Activated CD4-positive, CD25-positive, alpha-beta regulatory T cell treated with anti-CD3 and anti-CD28 coated beads, Interleukin-2, amount 50 U/mL, for 24 hours (primary cell): ENCODE data around the gene BTAF1.
"Not testable (repeated sequence)": the region's sequence is repeated elsewhere in the genome, so short reads cannot be mapped to it uniquely, and the experiment has no call there.

Experiments
- ATAC-seq, 2 donors: fragments of 150-1000 bp; cut with Tn5 transposase; one replicate each; pipeline ENCODE4 v1.10.0; 2021; ENCODE audit warnings: mild to moderate bottlenecking in 1 of 2, moderate library complexity in 1 of 2

Gene BTAF1

GRCh38 chr10:91923371-91924211, at the start of gene BTAF1:
BTAF1 (plus strand) TSS chr10:91923770; CDS start chr10:91924077, 307 bp downstream.
- ATAC-seq: peak; percentile 97 to 98

GRCh38 chr10:91875156-91875555, 48.4 kb upstream of the BTAF1 start:
- ATAC-seq: no peak

- ATAC-seq: peak in 1 of 2 donors; percentile 24
Measured at GRCh38 chr10:91875779-91876178, 47.8 kb upstream of the BTAF1 start.

- no peak for ATAC-seq
Measured at GRCh38 chr10:91879515-91880170, 43.9 kb upstream of the BTAF1 start.

GRCh38 chr10:91880310-91880709, 43.3 kb upstream of the BTAF1 start:
- ATAC-seq: no peak

DNA sequence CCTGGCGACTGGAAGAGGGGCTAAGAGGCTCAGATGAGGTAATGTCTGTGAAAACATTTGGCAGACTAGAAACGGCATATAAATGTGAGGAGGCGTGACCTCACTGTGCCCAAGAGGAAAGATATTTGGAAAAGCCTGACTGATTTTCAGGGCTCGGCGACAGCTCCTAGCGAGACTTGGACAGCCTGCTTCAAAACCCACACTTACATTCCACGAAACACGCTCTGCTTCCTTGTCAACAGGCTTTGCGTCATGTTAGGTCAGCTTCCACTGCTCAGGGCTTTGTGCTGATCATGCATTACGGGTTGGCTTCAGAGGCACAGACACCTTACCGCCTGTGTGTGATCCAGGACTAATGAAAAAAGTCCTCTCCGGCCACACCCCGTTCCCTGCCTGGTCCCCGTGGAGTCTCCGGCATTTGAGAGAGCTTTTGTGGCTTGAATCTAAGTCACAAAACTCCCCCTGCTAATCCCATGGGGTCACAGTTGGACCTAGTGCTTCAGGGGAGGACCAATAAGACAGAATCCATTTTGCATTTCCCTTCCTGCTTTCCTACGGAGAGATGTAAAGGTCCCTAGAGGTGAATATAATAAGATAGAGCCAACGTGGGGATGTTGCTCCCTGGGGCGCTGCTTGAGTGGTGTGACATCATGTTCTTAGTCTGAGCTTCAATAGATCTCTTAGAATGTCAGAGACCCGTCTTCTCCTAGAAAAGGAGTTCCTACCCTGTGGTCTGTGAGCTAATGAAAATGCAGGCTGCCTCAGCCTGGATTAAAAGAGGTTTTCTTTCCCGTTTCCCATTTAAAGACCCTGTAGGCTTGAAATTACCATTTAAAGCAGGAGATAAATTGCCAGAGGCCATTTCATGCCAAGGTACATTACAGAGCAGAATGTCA, 39.8 kb upstream of the BTAF1 start:
- ATAC-seq: no peak

DNA sequence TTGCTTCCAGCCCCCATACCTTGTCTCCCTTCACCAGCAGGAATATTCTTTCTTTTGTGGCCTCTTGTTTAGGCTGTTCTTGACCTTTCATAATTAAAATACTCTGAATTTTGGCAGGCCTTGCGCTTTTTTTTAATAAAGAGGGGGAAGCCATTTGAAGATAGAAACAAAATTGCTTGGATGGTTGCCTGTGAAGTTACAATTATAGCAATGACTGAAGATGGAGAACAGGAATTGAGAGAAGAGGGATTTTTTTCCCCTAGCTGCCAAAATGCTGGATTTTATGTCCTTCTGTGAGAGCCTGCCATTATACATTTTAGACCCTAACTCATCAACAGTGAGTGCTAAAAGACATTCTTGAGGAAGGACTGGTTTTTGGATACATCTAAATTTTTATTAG, 39.0 kb upstream of the BTAF1 start:
- no peak for ATAC-seq

DNA sequence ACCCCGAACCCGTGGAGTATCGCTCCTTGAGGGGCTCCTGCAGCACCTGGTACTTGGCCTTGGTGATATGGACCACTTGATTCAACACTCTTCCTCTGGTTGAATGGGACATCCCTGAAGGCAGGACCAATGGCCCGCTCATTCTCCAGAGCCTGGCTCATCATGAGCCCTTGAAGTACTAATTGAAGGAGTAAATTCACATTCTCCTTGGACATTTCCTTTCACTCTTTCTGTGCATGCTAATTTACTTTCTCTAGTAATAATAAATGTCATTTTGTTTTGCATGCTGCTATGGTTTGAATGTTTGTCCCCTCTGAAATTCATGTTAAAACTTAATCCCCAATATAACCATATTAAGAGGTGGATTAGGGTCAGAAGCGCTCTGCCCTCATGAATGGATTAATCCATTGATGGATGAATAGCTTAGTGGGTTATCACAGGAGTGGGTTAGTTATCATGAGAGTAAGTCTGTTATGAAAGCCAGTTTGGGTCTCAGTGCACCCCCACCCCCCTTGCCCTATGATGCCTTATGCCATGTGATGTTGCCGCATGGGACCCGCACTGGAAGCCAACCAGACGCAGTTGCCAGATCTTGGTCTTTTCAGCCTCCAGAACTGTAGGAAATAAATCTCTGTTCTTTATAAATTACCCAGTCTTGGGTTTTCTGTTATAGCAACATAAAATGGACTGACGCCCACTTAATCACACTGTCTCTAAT, 38.0 kb upstream of the BTAF1 start:
- ATAC-seq: no peak

DNA sequence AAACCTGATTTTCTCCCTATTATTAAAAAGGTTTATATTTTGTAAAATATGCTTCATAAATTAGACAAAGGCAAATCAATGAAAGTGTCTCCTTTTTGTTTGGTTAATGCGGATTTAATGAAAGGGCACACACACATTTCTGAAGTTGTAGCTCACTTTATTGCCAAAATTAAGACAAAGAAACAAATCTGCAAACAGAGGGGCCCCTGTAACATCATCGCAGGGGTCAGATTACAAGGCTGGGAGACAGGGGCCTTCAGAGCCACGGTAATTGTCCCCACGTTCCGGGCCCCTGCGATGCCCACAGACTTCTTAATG, 36.7 kb upstream of the BTAF1 start:
- ATAC-seq: no peak

DNA sequence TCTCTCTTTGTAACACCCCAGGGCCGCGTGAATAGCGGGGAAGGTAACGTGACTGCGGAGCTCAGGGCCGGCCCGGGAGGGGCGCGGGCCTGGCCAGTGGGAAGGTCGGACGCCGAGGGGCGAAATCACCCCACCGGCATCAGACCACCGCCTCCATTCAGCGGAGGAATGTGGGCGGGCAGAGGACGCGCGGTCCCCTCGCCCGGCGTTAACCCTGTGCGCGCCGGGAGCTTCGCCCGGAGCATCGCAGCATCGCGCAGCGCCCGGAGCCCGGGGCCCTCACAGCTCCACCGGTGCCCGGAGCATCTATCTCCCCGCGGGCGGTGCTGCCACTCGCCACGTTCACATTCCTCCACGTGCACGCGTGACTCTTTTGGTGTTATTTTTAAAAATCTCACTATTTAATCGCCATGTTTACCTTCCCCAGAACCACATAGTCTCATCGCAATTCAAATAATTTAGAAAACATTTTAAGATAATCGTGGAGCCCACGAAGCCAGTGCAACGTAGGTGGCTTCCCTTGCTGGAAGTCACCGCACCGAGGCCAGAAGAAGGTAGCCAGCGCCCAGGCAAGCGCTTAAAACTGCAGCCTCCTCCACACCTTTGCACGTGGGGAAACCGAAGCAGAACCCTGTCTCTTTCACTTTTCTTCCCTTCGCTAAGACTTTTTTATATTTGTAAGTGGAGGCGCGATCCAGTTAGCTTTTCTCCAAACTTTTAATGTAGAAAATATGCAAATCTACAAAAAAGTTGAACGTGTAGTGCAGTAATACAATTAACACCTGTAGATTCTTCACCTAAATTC, 36.1 kb upstream of the BTAF1 start:
- ATAC-seq: peak; percentile 57 to 60

DNA sequence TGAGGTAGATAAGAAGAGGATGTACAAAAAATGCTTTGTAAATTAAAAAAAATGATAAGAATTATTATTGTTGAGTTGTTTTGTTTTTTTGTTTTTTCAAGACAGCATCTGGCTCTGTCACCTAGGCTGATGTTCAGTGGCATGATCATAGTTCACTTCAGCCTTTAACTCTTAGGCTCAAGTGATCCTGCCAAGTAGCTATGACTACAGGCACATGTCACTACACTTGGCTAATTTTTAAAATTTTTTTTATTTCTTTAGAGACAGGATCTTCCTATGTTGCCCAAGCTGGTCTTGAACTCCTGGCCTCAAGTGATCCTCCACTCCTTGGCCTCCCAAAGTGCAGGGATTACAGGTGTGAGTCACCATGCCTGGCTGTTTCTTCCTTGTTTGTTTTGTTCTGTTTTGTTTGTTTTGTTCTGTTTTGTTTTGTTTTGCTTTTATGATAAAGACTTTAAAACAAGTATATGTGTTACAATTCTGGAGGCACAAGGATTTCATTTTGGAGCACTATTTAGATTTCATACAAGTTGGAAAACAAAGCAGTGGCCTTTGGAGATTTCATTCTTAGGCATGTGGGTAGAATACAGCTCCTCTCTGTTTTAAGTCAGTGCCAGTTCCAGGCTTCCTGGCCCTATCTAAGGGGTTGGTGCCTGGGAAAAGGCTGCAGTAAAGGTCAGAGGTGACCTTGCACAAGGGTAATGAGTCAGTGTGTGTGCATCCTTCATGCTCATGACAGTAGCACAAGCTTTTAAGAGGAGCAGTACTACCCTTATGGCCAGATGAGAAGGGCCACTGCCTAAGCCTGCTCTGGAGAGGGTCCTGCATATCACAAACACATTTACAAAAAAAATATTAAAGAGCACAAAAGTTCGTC, 32.2 kb upstream of the BTAF1 start:
- ATAC-seq: no peak

DNA sequence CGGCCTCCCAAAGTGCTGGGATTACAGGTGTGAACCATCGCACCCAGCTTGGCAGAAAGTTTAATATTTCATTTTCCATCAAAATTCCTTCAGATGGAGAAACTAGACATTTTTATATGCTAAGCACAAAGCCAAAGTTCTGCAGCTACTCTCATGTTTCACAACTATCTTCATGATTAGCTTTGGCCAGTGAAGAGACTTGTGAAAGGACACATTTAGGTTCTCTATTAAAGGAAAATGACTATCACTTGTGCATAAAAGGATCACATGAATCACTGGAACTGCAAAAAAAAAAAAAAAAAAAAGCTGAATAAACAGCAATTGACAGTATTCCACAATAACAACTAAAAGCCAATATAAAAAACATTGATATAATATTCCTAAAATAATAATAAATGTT, 30.5 kb upstream of the BTAF1 start:
- ATAC-seq: no peak

- ATAC-seq: not testable (repeated sequence)
Measured at GRCh38 chr10:91894261-91894685, 29.3 kb upstream of the BTAF1 start.

GRCh38 chr10:91896212-91896756, 27.3 kb upstream of the BTAF1 start:
- ATAC-seq: no peak

DNA sequence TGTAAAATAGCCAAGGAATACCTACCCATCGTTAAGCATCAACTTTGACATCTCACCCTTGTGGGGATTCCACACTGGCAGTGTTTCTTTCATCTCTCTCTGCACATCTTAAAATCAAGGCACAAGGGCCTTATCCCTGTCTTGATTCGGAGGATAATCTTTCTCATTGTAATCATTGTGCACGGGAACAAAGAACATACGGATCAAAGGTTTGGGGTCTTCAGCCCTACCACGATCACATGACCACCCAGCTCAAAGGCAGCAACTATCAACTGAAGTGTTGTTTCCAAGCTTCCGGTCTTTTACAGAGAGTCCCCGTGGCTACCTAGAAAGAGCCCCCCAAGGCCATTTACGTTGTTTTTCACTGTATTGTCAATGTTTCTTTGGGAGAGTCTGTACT, 26.1 kb upstream of the BTAF1 start:
- no peak for ATAC-seq

DNA sequence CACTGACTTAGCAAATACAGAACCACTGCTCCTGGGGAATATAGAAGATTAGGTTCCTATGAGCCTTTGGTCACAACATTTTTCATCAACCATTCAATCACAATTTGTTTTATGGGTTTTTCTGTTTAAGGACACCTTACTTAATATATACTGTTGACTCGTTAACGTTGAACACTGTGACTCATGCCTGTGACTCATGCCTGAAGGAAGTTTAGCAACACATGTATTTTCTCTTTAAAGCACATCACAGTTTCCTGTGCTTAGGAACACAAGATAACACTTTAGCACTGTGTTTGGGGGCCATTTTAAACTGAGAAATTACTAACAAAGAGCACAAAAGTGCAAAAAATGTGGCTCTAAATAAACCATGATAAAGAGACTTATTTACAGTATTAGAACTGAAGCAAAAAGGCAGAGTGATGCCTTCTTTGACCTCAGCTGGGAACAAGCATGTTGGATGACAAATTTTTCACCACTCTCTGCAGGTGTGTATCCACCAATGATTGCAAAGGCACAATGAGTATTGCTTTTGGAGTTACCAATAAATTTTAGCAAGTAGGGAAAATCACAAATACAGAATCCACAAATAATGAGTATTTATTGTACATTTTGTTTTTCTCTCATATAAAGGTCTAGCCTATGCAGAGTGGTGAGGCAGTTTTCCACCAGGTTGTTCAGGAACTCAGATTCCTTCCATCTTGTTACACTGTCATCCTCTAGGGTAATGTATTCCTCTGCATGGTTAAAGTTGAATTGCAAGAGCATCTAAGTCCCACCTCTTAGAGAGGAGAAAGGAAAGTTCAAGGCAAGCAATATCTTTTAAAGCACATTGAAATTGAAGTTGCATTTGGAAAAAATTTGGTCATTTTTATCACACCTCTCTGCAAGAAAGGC, 21.5 kb upstream of the BTAF1 start:
- peak; percentile 99 to 100 for ATAC-seq

DNA sequence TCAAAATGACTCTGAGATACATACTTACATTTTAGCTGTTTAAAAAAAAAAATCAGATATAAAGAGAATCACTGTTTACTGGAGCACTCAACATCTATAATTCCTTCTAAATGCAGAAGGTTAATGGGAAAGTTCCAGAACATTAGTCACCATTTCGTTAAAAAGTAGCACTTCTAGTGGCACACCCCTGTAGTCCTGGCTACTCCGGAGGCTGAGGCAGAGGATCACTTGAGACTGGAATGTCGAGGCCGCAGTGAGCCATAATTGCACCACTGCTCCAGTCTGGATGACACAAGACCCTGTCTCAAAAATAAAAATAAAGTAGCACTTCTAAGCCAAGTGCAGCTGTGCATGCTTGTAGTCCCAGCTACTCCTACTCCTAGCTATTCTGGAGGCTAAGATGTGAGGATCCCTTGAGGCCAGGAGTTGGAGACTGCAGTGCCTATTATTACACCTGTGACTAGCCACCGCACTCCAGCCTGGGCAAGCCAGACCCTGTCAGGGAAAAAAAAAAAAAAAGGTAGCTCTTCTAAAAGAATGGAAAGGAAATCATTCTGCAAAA, 16.5 kb upstream of the BTAF1 start:
- ATAC-seq: no peak

DNA sequence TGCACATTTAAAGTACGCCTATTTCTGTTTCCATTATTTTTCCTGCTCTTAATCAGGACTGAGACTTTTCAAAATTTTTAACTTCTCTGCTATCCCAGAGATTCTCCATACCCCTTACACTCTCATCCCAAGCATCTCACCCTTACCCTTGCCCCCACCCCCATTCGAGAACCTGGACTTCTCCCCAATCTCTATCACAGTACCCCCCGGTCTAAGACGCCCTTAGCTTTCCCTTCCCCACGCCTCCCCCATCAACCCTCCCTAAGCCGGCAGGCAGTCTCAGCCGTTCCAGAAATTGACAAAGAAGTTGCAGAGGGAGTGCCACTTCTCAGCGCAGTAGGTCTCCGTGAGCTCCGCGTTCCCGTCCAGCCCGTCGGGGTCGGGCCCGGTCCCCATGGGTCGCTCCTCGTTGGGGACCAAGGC, 15.6 kb upstream of the BTAF1 start:
- ATAC-seq: no peak
